ENCODE results near the gene NR3C2. TPM values are rescaled to one million over a fixed set of nuclear protein-coding genes. Genes with fewer than 3 reads are reported as not detected.

Gene NR3C2
- total RNA-seq, 1 experiment from 2014 or later: 0.26 TPM

GRCh38 chr4:148438047-148438446 is 4.2 kb downstream of the NR3C2 start:
- no peak for DNase-seq (ENCODE audit: low read depth, low spot score)
- no peak overlapping the region for H3K27ac ChIP-seq (ENCODE audit: low read length)
- no peaks in the 10 kb centered on the region for H3K9me3 ChIP-seq (ENCODE audit: control insufficient read depth, insufficient read depth, low read depth, low read length)
- no peaks in the 10 kb centered on the region; the same call in 1 of the 2 replicates for H3K4me1 ChIP-seq (ENCODE audit: control insufficient read depth, insufficient read depth, low read length)
- ATAC-seq: no peak
- TF ChIP-seq POLR2AphosphoS5 (IDR thresholded peaks at IDR 0.05; ENCODE audit: low read depth, low read length): no peak
- no peak for TF ChIP-seq TCF7L2 (IDR thresholded peaks at IDR 0.05; ENCODE audit: low read depth, low read length)
- TF ChIP-seq REST (IDR thresholded peaks at IDR 0.05; ENCODE audit: insufficient read depth in 1 of 2, low read depth in 2 of 2, low read length in 1 of 2): no peak
- no peak for TF ChIP-seq SIN3A (IDR thresholded peaks at IDR 0.05; ENCODE audit: borderline replicate concordance, insufficient read depth, low read depth, low read length)
- TF ChIP-seq CTCF (IDR thresholded peaks at IDR 0.05): no peak
- ChIA-PET POLR2A (no interaction called here), CTCF (no interaction called here)
- in situ Hi-C loops (cut with HindIII; ENCODE audit: low pct_unique_long_range_greater_than_20kb, low sequenced_read_pairs): no loop called here
- no TSS peak for BruUV-seq (replicated peaks)
- peaks cover 8% of the 10 kb centered on the region; the same call in 1 of the 2 replicates for H3K27me3 ChIP-seq (ENCODE audit: control insufficient read depth, insufficient read depth, low read length)
- intact Hi-C loops (cut with micrococcal nuclease; ENCODE audit: unreplicated experiment): no loop called here
- no peaks in the 10 kb centered on the region for H3K36me3 ChIP-seq (ENCODE audit: control insufficient read depth, insufficient read depth, low read length)
- no peak overlapping the region for H3K4me3 ChIP-seq (ENCODE audit: low read depth in 2 of 2, low read length in 2 of 2)

GRCh38 chr4:148437439-148437838 is 4.8 kb downstream of the NR3C2 start:
- CTCF ChIA-PET: no interaction called here
- intact Hi-C loops (cut with micrococcal nuclease; ENCODE audit: unreplicated experiment): no loop called here
- no peak for TF ChIP-seq TCF7L2 (IDR thresholded peaks at IDR 0.05; ENCODE audit: low read depth, low read length)
- in situ Hi-C loops (cut with HindIII; ENCODE audit: low pct_unique_long_range_greater_than_20kb, low sequenced_read_pairs): no loop called here
- DNase-seq (ENCODE audit: low read depth, low spot score): no peak
- Histone ChIP-seq H3K27me3 (ENCODE audit: control insufficient read depth, insufficient read depth, low read length) (peaks cover 8% of the 10 kb centered on the region; the same call in 1 of the 2 replicates), H3K4me1 (ENCODE audit: control insufficient read depth, insufficient read depth, low read length) (no peaks in the 10 kb centered on the region; the same call in 1 of the 2 replicates), H3K4me3 (ENCODE audit: low read depth in 2 of 2, low read length in 2 of 2) (no peak overlapping the region), H3K27ac (ENCODE audit: low read length) (no peak overlapping the region), H3K36me3 (ENCODE audit: control insufficient read depth, insufficient read depth, low read length) (no peaks in the 10 kb centered on the region), H3K9me3 (ENCODE audit: control insufficient read depth, insufficient read depth, low read depth, low read length) (no peaks in the 10 kb centered on the region)
- BruUV-seq (replicated peaks): no TSS peak
- POLR2A ChIA-PET: no interaction called here
- ATAC-seq: no peak

GRCh38 chr4:148436512-148436911 is 5.7 kb downstream of the NR3C2 start:
- no peak overlapping the region for H3K4me3 ChIP-seq (ENCODE audit: low read depth in 2 of 2, low read length in 2 of 2)
- BruUV-seq (replicated peaks): no TSS peak
- peaks cover 8% of the 10 kb centered on the region; the same call in 1 of the 2 replicates for H3K27me3 ChIP-seq (ENCODE audit: control insufficient read depth, insufficient read depth, low read length)
- in situ Hi-C loops (cut with HindIII; ENCODE audit: low pct_unique_long_range_greater_than_20kb, low sequenced_read_pairs) (no loop called here), intact Hi-C loops (cut with micrococcal nuclease; ENCODE audit: unreplicated experiment) (no loop called here)
- no peaks in the 10 kb centered on the region for H3K9me3 ChIP-seq (ENCODE audit: control insufficient read depth, insufficient read depth, low read depth, low read length)
- DNase-seq (ENCODE audit: low read depth, low spot score) (no peak), ATAC-seq (no peak)
- ChIA-PET CTCF (no interaction called here), POLR2A (no interaction called here)
- H3K36me3 ChIP-seq (ENCODE audit: control insufficient read depth, insufficient read depth, low read length): no peaks in the 10 kb centered on the region
- H3K4me1 ChIP-seq (ENCODE audit: control insufficient read depth, insufficient read depth, low read length): no peaks in the 10 kb centered on the region; the same call in 1 of the 2 replicates
- TF ChIP-seq SIN3A (IDR thresholded peaks at IDR 0.05; ENCODE audit: borderline replicate concordance, insufficient read depth, low read depth, low read length) (no peak), REST (IDR thresholded peaks at IDR 0.05; ENCODE audit: insufficient read depth in 1 of 2, low read depth in 2 of 2, low read length in 1 of 2) (no peak), POLR2AphosphoS5 (IDR thresholded peaks at IDR 0.05; ENCODE audit: low read depth, low read length) (no peak), CTCF (IDR thresholded peaks at IDR 0.05) (no peak), TCF7L2 (IDR thresholded peaks at IDR 0.05; ENCODE audit: low read depth, low read length) (no peak)
- H3K27ac ChIP-seq (ENCODE audit: low read length): no peak overlapping the region

Data from Panc1 (cell line).